ENCODE results near the gene ALDH3B2.
"Not testable (repeated sequence)": the region's sequence is repeated elsewhere in the genome, so short reads cannot be mapped to it uniquely, and the experiment has no call there.

The ALDH3B2 gene

GRCh38 chr11:67685641-67686332 lies 11.4 kb upstream of the ALDH3B2 start:
- not testable (repeated sequence) for DNase-seq (ENCODE audit: low read depth)

DNA sequence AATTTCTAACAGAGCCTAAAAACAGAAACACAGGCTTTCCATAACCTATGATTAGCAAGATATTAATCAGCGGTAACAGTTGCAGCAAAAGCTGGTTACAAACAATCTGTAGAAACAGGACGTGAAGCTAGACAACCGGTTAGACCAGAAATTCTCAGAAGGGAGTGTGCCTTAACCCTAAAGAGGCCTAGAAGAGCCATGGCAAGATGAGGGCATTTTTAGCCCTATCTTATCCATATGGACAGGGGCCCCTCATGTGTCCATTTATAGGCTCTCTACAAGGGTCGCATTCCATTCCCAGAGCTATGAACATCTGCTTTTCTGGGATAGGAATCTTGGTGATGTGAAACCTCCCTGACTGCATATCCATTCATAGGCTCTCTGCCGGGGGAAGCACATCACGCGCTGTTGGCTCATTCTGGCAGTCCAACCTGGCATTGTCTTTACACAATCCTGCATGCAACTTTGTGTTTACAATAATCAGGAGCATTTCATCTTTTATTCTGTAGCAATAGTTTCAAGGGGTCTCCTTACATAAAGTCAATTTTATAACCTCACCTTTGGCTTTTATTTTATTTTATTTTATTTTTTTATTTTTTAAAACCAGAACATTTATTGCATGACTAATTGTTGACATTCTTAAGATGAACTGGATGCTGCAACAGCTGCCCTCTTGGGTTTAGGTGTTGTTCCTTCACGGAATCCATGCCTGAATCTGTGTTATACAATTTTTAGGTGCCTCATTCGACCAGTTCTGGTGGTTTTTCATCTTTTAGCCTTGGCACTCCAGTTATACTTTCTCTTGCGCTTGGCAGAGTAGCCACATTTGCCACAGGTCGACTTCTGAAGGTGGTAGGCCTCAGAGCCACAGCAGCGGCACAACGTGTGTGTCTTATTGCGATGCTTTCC lies 8.0 kb upstream of the ALDH3B2 start:
- DNase-seq (ENCODE audit: low read depth) = not testable (repeated sequence)

DNA sequence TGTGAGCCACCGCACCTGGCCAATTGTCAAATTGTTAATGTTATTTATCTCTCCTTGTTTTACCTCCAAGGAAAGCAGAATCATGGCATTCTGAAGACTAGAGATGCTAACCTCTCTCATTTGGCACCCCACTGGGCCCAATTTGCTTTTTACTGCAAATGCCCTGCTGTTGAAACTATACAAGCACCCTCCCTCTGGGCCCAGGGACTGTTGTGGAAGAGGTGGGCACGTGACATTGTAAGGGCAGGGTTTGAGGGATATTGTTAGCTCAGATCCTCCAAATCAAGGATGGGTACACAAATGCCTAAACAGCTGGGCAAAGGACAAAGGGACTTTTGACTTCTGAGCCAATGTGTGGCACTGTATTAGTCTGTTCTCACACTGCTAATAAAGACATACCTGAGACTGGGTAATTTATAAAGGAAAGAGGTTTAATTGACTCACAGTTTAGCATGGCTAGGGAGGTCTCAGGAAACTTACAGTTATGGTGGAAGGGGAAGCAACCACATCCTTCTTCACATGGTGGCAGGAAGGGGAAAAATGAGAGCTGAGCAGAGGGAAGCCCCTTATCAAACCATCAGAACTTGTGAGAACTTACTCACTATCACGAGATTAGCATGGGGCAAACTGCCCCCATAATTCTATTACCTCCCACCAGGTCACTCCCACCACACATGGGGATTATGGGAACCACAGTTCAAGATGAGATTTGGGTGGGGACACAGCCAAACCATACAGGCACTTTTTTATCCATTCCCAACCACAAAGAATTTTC lies 6.5 kb upstream of the ALDH3B2 start:
- DNase-seq (ENCODE audit: low read depth) = no peak

DNA sequence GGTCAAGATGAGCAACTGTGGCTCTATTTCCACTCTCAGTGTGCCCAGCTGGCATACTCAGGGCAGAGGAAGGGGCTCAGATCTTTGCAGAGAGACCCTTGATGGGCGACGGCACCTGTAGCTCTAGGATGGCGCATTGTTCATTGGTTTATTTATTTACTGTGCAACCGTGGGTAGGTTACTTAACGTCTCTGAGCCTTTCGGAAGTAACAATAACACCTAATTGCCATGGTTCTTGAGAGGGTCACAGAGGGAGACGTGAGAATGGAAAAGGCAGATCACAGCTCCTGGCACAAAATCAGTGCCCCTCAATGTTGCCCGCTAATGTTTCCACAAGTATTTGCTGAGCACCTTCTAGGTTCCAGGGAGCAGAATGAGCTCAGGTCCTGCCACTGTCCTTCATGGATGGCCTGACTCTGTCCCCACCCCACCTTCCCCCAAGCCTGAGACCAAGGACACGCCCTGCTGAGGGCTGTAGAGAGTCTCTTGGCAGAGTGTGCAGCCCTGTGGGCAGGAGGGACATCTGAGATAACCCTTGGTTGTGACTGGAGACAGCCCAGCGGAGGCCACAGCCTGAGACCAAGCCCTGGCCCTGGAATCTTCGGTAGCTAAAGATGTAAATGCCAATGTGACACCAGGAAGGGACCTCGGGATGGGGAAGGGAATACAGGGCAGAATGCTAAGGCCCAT lies 780 bp upstream of the ALDH3B2 start:
- no peak for DNase-seq (ENCODE audit: low read depth)

DNA sequence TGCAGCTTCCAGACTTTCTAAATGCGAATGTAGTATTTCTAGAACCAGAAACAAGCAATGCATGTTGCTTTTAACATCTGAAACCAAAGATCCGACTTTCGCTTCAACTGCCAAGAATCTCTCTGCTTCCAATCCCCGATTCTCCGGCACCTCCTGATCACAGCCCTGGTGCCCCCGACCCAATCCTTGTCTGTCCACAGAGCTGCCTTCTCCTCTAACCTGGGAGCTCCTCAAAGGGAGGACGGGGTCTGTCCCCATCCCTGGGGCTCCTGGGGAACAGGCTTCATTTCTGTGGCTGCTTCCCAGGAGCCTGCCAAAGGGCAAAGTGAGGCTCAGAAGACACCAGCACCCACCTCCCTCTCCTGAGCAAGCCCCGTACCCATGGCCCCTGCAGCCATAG lies 521 bp downstream of the ALDH3B2 start:
- no peak for DNase-seq (ENCODE audit: low read depth)

- no peak for DNase-seq (ENCODE audit: low read depth)
Measured at GRCh38 chr11:67673358-67673757, 1.1 kb downstream of the ALDH3B2 start.

DNA sequence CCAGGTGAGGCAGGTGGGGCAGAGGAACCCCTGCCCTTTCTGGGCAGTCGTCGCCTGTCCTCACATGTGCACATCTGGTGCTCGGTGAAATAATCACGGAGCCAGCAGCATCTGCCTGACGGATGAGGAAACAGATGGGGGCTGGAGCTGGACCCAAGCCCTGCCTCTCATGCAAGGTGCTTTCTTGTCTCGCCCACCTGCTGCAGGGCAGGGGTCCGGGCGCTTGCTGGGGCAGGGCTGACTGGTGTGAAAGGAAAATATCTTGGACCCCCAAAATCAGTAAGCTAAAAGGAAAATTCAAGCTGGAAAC lies 3.3 kb downstream of the ALDH3B2 start:
- DNase-seq (ENCODE audit: low read depth) = no peak

GRCh38 chr11:67670316-67671210 lies 3.9 kb downstream of the ALDH3B2 start:
- no peak for DNase-seq (ENCODE audit: low read depth)

DNA sequence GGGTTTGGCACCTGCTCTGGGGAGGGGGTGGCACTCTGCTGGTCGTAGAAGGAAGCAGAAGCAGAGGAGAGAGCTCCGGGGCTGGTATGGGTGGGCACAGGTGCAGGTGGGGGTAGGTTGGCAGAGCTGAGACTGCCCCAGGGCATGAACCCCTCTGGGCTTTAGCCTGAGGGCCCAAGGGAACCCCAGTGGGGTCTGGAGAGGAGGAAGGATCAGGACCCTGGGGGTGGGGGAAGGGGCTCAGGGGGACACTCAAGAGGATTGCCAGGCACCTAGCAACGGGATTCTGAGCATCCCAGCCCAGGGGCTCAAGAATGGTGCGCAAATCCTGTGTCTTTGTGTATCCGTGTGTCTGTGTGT lies 6.3 kb downstream of the ALDH3B2 start:
- no peak for DNase-seq (ENCODE audit: low read depth)

DNA sequence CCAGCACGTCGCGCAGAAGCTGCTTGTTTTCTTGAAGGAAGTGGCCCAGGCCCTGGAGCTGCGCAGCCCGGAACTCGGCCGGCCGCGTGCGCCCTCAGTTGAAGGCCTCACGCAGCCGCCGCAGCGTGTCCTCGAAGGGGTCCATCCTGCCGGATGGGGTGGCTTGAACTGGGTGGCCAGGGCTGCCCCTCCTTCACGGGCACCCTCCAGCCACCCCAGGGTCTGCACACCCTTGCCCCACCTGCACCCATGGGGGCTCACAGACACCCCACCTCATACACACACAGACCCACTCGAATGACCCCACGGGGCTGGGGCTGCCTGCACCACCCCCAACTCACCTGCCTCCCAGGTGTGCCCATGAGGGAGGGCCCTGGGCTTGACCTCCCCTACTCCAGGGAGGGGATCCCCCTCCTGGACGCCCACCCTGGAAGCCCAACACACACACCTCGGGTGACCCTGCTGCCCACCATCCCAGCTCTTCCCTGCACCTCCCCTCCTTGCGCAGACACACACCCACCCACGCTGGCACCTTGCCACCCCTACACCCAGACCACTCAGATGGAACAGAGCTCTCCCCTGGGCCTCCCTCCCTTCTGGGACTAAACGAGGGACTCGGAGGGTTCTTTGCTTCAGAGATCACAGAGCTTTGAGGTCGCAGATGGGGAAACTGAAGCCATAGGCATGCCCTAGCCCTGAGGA lies 6.8 kb downstream of the ALDH3B2 start:
- no peak for DNase-seq (ENCODE audit: low read depth)

DNA sequence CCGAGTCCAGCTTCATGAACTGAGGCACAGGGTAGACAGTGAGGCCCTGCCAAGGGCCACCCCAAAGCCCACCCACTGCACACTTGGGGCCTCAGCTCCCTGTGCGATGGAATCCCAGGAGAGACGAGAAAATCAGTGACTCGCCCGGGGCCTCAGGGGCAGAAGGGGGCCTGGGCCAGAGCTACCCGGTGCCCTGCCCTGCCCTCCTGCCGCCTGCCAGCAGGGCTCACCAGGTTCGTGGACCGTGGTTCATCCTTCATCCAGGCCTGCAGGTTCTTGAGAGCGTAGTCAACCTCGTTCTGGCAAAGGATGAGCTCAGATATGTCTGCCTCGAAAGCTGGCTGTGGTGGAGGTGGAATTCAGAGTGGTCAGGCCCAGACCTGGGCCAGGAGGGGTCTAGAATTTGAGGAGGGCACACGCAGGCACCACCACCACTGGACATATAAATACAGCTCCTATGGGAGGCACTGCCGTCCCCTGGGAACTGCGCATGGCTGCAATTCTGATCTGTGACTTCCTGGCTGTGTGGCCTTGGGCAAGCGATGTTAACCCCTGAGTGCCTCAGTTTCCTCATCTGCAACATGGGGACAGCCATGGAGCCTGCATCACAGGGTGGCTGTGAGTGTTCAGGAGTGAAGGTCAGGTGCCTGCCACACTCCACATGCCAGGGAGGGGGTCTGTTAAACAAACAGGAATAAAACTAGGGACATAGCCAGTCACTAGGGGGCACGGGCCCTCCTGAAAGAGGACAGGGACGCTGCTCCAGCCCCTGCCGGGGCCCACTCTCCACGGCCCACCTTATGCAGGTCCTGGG lies 7.5 kb downstream of the ALDH3B2 start:
- DNase-seq (ENCODE audit: low read depth) = no peak

DNA sequence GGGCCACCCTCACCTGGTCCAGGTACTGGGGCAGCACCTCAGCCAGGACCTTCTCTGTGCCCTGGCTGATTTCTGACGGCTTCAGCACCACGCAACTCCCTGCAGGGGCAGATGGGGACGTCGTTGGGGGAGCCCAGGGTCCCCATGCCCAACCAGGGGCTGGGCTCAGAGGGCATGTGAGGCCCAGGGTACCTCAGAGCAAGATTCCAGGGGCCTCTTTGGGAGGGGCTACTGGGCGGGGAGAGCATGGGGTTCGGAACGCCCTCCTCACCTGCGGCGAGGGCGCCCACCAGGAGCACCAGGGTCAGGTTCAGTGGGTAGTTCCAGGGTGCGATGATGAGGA lies 8.1 kb downstream of the ALDH3B2 start:
- no peak for DNase-seq (ENCODE audit: low read depth)

GRCh38 chr11:67665541-67666302 lies 8.7 kb downstream of the ALDH3B2 start:
- DNase-seq (ENCODE audit: low read depth) = no peak

- DNase-seq (ENCODE audit: low read depth) = no peak
Measured at GRCh38 chr11:67664696-67665540, 9.5 kb downstream of the ALDH3B2 start.

GRCh38 chr11:67664213-67664585 lies 10.2 kb downstream of the ALDH3B2 start:
- no peak for DNase-seq (ENCODE audit: low read depth)

- no peak for DNase-seq (ENCODE audit: low read depth)
Measured at GRCh38 chr11:67663532-67664212, 10.8 kb downstream of the ALDH3B2 start.

- DNase-seq (ENCODE audit: low read depth) = no peak
Measured at GRCh38 chr11:67662835-67663531, 11.4 kb downstream of the ALDH3B2 start.
